GM12865 (cell line): Measurements from ENCODE around the gene SMAP2.

Experiments
- DNase-seq: peaks from one replicate; pipeline ENCODE4 v3.0.0; 2010; ENCODE audit warnings: low read depth
- H3K4me3 ChIP-seq: 2 replicates; pipeline ENCODE4 v1.5.1; 2011; ENCODE audit warnings: mild to moderate bottlenecking, low read depth, low read length, control low read depth
- CTCF ChIP-seq: IDR thresholded peaks from 2 replicates; pipeline ENCODE4 v1.5.1; 2011; ENCODE audit warnings: low read length, control low read depth, low read depth, inconsistent platforms; ENCODE audit not compliant: insufficient read depth; ENCODE audit errors: missing control alignments

SMAP2 gene

DNA sequence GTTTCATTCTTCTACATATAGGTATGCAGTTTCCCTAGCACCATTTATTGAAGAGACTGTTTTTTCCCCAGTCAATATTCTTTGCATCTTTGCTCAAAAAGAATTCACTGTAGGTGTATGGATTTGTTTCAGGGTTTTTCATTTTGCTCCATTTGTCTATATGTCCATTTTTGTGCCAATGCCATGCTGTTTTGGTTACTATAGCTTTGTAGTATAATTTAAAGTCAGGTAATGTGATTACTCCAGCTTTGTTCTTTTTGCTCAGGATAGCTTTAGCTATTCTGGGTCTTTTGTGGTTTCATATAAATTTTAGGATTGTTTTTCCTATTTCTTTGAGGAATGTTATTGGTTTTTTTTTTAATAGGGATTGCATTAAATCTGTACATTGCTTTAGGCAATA lies 15.9 kb upstream of the SMAP2 start:
- no peak overlapping the region for H3K4me3 ChIP-seq
- DNase-seq = no peak
- TF ChIP-seq CTCF = no peak

DNA sequence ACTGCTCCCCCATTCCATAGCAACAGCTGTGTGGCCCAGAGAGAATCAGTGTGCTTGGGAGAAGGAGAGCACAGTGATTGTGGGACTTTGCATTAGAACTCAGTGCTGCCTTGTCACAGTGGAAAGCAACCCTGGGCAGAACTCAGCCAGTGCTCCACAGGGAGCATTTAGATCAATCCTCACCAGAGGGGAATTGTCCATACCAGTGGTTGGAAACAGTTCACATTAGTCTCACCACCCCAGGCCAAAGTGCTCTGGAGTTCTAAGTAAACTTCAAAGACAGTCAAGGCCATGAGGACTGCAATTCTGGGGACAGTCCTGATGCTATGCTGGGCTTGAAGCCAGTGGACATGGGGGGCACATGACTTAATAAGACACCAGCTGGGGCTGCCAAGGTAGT lies 12.9 kb upstream of the SMAP2 start:
- TF ChIP-seq CTCF = no peak
- no peak overlapping the region for H3K4me3 ChIP-seq
- no peak for DNase-seq

- DNase-seq = no peak
- TF ChIP-seq CTCF = no peak
Observed at GRCh38 chr1:40361201-40361600, 12.3 kb upstream of the SMAP2 start.

GRCh38 chr1:40361637-40362036 lies 11.9 kb upstream of the SMAP2 start:
- no peak for TF ChIP-seq CTCF

More at GRCh38 chr1:40361201-40361600, 12.3 kb upstream of the SMAP2 start:
- no peak overlapping the region for H3K4me3 ChIP-seq

GRCh38 chr1:40362199-40362598 lies 11.3 kb upstream of the SMAP2 start:
- TF ChIP-seq CTCF = no peak
- H3K4me3 ChIP-seq = no peak overlapping the region
- DNase-seq = no peak

More at GRCh38 chr1:40361637-40362036, 11.9 kb upstream of the SMAP2 start:
- H3K4me3 ChIP-seq = no peak overlapping the region
- DNase-seq = no peak

DNA sequence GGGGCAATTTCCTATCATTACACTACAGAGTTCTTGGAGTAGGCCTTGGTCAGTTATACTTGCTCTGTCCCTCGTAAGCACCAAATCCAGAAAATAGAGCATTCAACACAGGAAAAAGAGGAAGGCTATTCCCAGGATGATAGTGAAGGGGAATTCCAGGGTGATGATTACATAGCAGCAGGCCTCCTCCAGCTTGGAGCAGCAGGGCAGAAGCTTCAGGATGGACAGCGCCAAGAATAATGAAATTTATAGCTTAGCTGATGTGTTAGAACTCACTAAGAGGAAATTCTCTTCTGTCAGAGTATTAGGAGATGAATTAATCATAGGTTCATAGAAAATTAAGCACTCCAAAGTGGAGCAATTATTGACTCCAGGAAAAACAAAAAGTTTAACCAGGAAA lies 10.8 kb upstream of the SMAP2 start:
- no peak for DNase-seq

More for the DNA sequence above, 10.8 kb upstream of the SMAP2 start:
- TF ChIP-seq CTCF = no peak
- no peak overlapping the region for H3K4me3 ChIP-seq
